Mesothelial cell of epicardium (in vitro differentiated cells): Measurements from ENCODE around the gene ANO1. TPM values are rescaled to one million over a fixed set of nuclear protein-coding genes. Genes with fewer than 3 reads are reported as not detected.
"Not testable (repeated sequence)": the region's sequence is repeated elsewhere in the genome, so short reads cannot be mapped to it uniquely, and the experiment has no call there.

Experiments used
- DNase-seq, 2 experiments: peaks; one replicate each; pipeline ENCODE4 v3.0.0; 2021; ENCODE audit warnings: low spot score in 2 of 2; ENCODE audit not compliant: unreplicated experiment in 2 of 2
- H3K27ac Mint-ChIP-seq: 2 replicates; pipeline ENCODE4 v1.8.0; 2021; ENCODE audit warnings: mixed read lengths
- H3K27me3 Mint-ChIP-seq: 2 replicates; pipeline ENCODE4 v1.8.0; 2021; ENCODE audit warnings: low read depth, mixed read lengths
- H3K36me3 Mint-ChIP-seq: 2 replicates; pipeline ENCODE4 v1.8.0; 2021; ENCODE audit warnings: mixed read lengths
- H3K4me1 Mint-ChIP-seq: 2 replicates; pipeline ENCODE4 v1.8.0; 2021; ENCODE audit warnings: mixed read lengths
- H3K4me3 Mint-ChIP-seq: 2 replicates; pipeline ENCODE4 v1.8.0; 2021; ENCODE audit warnings: mild to moderate bottlenecking, moderate library complexity, mixed read lengths
- H3K9me3 Mint-ChIP-seq: 2 replicates; pipeline ENCODE4 v1.8.0; 2021; ENCODE audit warnings: mixed read lengths
- CTCF ChIP-seq: fragments of 200-600 bp; sonication (generic); IDR thresholded peaks from one replicate; pipeline ENCODE4 v1.5.0; 2021; ENCODE audit warnings: antibody characterized with exemption; ENCODE audit not compliant: unreplicated experiment
- total RNA-seq: library from RNA; stranded (reverse); gene quantifications from 3 replicates; pipeline ENCODE4 v1.2.1, GENCODE V29; 2021

Gene ANO1
- total RNA-seq, 1 donor from 2014 or later = 37.2 TPM

GRCh38 chr11:70194792-70195791 lies 117.0 kb downstream of the ANO1 start:
- H3K9me3 Mint-ChIP-seq = no peaks in the 10 kb centered on the region
- no peak for DNase-seq
- H3K4me1 Mint-ChIP-seq = peaks cover 3% of the 10 kb centered on the region
- no peak for TF ChIP-seq CTCF
- H3K4me3 Mint-ChIP-seq = no peak overlapping the region
- no peak overlapping the region for H3K27ac Mint-ChIP-seq
- H3K36me3 Mint-ChIP-seq = no peaks in the 10 kb centered on the region
- peaks cover 8% of the 10 kb centered on the region for H3K27me3 Mint-ChIP-seq

- Mint-ChIP-seq H3K4me3 (no peak overlapping the region), H3K27ac (no peak overlapping the region), H3K36me3 (no peaks in the 10 kb centered on the region), H3K27me3 (peaks cover 8% of the 10 kb centered on the region), H3K9me3 (no peaks in the 10 kb centered on the region), H3K4me1 (peaks cover 19% of the 10 kb centered on the region)
- no peak for TF ChIP-seq CTCF
- no peak for DNase-seq
Measured at GRCh38 chr11:70200212-70200844, 122.2 kb downstream of the ANO1 start.

- H3K36me3 Mint-ChIP-seq, H3K27me3 Mint-ChIP-seq, H3K9me3 Mint-ChIP-seq, H3K27ac Mint-ChIP-seq, DNase-seq, H3K4me3 Mint-ChIP-seq: not testable (repeated sequence)
- H3K4me1 Mint-ChIP-seq = peaks cover 21% of the 10 kb centered on the region
Measured at GRCh38 chr11:70201047-70201446, 122.9 kb downstream of the ANO1 start.

- peak overlapping the region; percentile 90 for H3K4me3 Mint-ChIP-seq
- no peak for TF ChIP-seq CTCF
- no peak for DNase-seq
- peak overlapping the region; percentile 86 for H3K27ac Mint-ChIP-seq
- H3K4me1 Mint-ChIP-seq = peaks cover 21% of the 10 kb centered on the region
- peaks cover 6% of the 10 kb centered on the region for H3K27me3 Mint-ChIP-seq
- no peaks in the 10 kb centered on the region for H3K9me3 Mint-ChIP-seq
- peaks cover 6% of the 10 kb centered on the region for H3K36me3 Mint-ChIP-seq
Measured at GRCh38 chr11:70201882-70202861, 124.1 kb downstream of the ANO1 start.

- Mint-ChIP-seq H3K4me1 (peaks cover 21% of the 10 kb centered on the region), H3K4me3 (peak within 1 kb of the TSS; percentile 90)
Measured at GRCh38 chr11:70202920-70203750, 125.0 kb downstream of the ANO1 start, which contains the start of gene FADD. TSS of gene FADD (plus strand) at chr11:70203296. CDS start at chr11:70203460, 164 bp downstream.

More at GRCh38 chr11:70202920-70203750, 125.0 kb downstream of the ANO1 start, which contains the start of gene FADD:
- H3K27ac Mint-ChIP-seq = peak within 1 kb of the TSS; percentile 95
- TF ChIP-seq CTCF = no peak
- no peaks in the 10 kb centered on the region for H3K9me3 Mint-ChIP-seq
- DNase-seq = peak; percentile 84 to 89
- peaks cover 6% of the 10 kb centered on the region for H3K36me3 Mint-ChIP-seq
- peaks cover 6% of the 10 kb centered on the region for H3K27me3 Mint-ChIP-seq
